ENCODE measurements around the gene VDR.
"Not testable (repeated sequence)": the region's sequence is repeated elsewhere in the genome, so short reads cannot be mapped to it uniquely, and the experiment has no call there.

VDR gene

DNA sequence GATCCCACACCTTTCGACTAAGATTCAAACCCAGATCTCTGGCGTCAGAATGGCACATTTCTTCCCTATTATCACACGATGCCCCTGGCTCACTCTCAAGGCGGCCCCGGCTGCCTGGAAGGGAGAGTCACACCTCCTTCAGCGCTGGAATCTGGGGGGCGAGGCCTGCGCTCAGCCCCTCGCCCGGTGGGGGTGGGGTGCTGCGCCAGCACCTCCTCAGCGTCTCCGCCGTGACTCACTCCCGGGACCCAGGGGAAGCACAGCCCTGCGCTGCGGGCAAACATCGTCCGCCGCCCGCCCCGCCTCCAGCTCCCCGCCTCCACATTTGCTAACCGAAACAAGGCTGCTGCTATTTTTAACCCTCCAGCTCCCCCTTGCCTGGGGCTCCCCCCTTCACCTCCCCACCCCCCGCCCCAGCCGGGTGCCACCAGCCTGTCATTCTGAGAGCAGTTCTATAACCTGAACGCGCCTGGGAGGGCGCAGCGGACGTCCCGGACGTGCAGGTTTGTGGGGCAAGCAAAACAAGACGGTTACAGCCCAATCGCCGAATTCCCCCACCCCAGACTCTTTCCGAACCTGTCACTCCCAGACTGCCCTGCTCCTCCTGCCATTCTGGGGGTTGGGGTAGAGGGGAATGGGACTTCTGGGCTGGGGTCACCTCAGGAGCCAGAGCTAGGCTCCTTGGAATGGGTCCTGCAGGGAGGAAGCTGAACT lies 91.8 kb downstream of the VDR start:
- peak; percentile 90 for DNase-seq (ENCODE audit: low read depth)

DNA sequence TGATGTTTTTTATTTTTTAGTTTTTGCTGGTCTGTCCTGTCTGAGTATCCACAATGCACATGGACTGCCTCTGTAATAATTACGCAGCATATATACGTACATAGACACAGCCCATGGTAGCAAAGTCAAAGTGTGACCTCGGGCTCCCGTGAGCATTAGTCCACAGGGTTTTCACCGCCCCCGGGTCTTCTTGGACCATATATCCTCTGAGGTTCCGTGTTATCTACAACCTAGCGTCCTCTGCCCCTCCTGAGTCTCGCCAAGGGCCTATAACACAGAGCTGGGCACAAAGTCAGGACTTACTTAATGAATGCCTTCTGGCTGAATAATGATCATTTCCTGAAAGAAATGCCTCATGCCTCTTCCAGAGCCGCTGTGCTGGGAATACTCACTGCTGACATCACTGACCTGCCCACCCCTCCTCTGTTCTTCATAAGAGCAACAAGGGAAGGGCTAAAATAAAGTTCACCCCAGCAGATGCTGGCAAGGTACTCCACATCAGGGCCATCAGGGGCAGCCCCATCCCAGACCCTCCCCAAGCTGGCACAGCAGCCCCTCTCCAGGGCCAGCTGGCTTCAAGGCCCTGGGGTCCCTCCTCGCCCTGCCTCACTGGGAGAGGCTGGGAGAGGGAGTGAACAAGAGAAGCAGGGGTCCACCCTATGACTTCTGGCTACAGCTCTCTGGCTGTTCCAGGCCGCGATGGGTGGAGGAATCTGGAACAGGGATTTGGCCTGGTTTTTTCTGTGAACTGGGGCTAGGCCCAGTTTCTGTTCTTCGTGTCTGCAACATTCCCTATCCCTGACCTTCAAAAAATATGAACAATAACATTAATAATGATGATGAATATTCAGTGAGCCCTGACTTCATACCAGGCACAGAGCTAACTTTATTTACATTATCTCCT lies 93.0 kb downstream of the VDR start:
- peak; percentile 89 for DNase-seq (ENCODE audit: low read depth)

DNA sequence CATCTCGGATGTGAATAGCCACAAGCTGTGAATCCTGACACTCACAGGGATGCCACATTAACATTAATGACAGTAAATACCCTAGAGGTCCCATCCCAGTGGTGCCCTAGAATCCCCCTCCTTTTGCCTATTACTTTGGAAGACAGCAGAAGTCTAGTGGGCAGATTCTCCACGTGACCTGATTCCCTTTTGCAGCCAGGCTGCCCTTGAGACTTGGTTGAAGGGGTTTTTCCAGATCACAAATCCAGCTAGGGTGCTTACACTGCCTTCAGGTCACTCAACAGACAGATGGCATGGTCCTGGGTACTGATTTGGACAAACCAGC lies 93.8 kb downstream of the VDR start:
- no peak for DNase-seq (ENCODE audit: low read depth)

DNA sequence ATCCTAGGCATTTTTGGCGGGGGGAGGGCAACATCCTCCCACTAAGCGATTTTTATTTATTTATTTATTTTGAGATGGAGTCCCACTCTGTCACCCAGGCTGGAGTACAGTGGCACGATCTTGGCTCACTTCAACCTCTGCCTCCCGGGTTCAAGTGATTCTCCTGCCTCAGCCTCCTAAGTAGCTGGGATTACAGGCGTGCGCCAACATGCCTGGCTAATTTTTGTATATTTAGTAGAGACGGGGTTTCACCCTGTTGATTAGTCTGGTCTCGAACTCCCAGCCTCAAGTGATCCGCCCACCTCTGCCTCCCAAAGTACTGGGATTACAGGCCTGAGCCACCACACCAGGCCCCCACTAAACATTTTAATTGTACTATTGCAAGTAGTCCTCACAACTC lies 95.3 kb downstream of the VDR start:
- DNase-seq (ENCODE audit: low read depth), result not testable (repeated sequence)

DNA sequence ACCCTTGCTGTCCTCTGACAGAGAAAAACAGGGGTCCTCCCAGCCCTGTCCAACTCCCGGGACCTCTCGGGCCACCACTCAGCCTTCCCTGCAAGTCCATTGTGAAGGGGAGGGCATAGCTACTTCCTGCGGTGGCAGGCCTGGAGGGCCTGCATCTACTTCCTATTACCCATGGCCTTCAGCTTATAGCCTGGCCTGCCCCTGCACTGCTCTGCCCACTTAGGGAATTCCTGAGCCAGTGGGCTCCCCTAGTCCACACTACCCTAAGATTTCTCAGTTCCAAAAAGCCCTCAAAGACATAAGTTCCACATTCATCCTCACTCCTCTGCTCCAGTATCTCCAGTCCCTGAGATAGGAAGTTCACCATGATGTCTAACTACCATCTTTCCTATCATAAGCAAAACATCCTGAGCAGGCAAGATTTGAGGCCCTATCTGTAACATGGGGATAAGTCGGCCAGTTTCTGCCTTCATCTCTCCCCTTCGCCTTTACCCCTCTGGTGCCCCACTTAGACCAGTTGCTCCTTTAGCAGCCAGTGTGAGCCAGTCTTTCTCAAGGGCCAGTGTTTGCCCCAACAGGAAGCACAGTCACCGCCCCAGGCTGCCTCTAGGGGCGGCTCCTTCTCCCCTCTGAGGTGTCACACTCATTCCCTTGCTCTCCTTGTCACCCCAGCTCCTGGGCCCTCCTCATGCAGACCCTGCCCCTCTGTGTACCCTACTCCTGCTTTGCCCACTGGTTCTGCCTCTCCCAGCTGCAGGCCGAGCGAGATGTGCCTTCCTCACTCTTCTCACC lies 96.0 kb downstream of the VDR start:
- DNase-seq (ENCODE audit: low read depth), result peak; percentile 81

DNA sequence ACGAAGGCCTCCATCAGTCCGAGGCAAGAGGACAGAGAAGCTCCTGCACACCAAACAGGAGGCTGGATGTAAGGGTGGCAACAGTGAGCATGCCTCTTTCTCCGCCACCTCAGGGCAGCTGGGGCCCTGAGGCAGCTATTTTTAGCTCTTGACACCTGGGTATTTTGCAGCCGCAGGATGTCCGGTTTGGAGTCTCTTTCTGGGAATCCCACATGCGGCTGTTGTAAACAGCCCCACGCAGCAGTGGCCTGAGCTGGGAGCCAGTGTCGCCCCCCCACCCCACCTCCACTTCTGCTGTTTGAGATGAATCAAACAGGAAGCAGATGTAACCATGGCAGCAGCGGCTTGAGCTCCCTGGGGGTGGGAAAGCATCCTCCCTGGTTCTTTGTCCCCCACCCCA lies 96.7 kb downstream of the VDR start:
- DNase-seq (ENCODE audit: low read depth), result peak; percentile 45

DNA sequence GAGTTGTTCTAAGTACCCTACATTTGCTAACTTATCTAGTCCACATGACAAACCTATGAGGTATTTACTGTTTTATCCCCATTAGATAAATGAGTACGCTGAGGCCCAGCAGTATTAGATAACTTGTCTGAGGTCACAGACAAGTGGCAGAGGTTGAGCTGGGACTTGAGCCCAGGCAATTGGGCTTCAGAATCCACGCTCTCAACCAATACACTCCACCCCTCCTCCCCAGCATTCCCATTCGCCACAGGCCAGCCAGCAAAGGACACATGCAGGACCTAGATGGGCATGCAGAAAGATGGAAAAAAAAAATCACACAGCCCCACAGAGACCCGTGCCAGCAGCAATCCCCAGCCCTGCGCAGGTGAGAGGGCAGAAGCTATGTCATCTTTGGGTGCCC lies 97.5 kb downstream of the VDR start:
- DNase-seq (ENCODE audit: low read depth), result no peak

DNA sequence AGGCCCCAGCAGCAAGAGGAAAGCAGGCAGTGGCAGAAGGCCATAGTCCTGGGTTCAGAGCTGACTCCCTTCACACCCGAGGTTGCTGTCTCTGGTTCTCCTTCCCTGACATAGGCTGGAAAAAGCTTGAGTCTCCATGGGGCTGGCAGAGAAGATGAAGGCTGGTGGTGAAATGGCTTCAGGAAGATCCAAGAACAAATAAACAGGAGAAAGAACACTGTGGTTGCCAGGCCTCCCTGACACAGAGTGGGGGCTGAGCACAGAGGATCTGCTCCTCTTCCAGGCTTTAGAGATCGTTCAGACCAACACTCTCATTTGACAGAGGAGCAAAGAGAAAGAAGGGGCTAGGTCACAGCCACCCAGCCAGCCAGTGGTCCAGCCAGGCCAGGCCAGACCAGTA lies 99.4 kb downstream of the VDR start:
- no peak for DNase-seq (ENCODE audit: low read depth)

DNA sequence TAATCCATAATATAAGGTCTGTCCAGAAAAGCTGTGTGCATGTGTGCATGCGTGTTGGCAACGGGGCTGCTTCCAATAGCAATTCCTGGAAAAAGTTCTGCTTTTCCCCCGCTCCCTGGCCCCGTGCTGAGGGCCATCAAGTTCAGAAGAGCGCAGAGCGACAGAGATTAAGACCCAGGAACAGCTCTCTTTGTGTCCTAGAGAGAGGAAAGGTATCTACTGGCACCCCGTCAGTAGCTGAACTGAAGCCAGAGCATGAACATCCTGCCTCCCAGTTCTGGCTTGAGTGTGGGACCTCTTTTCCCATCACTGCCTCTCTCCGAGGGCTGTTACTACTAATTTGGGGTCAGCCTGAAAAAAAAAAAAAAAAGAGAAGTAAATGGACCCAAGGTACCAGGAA lies 100.6 kb downstream of the VDR start:
- DNase-seq (ENCODE audit: low read depth), result no peak

DNA sequence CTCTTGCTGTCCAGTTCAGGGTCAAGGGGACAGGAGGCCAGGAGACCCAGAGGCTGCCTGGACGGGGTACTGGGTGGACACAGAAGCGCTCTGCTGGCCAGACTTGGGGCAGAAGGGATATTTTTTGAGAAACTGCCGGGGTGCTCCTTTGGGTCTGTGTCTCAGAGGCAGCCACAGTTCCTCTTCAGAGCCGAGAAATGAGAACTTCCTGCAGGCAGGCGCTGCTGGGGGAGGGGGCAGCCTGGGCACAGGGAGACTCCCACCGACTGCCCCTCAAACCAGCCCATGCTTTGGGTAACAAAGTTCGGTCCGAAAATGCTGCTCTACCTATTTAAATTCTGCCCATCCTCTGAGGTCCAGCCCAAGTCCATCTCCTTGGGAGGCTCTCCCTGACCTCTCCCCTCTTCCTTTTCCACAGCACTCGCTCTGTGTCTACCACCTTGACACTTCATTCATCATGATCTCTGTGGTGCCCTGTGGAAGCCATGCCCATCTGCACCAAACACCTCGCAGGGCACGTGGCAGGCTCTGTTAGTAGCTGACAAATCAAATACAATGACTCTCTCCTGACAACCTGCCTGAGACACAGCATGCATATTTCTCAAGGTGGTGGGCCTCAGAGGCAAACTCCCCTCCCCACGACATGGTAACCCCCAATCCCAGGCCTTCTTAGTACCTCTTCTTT lies 101.5 kb downstream of the VDR start:
- no peak for DNase-seq (ENCODE audit: low read depth)

DNA sequence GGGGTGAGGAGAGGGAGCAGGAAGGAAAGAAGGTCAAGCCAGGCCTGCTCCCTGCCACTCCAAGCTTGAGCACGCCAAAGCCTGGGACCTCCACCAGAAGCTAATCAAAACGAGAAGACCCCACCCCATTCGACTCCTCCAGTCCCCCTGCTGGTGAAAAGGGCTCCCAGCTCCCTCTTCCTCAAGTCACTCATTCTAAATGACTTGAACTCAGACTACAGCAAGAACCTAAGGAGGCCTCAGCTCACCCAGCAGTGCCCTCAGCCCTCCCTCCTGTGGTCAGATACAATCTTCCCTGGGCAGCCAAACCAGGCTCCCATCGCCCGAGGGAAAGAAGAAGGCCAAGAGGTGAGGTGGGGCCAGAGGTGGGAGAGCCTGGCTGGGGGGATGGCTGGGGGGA lies 102.5 kb downstream of the VDR start:
- DNase-seq (ENCODE audit: low read depth), result no peak

DNA sequence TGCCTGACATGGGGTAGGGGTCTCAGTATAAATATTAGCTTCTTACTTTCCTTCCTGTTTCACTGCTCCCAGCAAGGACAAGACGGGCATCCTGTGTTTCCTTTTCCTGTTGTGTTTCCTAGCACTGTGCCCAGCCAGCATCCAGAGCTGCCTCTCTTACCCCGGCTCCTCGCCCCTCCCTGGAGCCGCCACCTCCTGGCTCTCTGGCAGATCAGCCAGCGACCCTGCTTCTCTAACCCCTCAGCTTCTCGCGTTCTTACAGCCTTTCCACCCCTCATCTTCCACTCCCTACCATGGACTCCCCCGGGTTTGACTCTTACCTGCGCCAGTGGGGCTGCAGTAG lies 102.9 kb downstream of the VDR start:
- no peak for DNase-seq (ENCODE audit: low read depth)

DNA sequence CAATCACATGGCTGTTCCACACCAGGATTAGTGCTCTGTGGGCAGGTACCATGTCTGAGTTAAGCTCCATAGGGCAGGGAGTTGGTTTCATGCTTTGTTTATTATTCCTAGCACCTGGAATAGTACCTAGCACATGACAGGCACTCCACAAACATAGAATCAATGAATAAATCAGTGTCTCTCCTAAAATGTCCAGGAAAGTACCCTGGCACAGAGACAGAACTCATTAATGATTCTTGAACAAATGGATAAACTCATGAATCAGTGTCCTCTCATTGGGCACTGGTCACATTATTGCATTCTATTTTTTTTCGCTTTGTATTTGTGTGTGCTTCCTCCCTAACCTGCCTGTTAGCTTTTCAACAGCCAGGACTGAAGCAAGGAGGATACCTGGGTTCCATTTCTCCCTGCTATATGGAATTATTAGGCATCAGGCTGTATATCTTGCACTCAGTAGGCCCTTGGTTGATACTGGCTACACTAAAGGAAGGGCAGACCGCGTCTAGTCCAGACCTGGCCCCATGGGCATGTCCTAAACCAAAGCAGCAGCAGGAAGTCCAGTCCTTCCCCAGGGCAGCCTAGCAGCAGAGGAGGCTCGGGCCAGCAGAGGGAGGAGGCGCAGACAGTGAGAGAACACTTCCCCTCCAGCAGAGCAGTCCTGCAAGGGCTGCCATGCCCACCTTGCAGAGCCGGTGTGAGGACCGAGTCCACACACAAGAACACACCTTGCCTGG lies 103.5 kb downstream of the VDR start:
- DNase-seq (ENCODE audit: low read depth), result no peak

DNA sequence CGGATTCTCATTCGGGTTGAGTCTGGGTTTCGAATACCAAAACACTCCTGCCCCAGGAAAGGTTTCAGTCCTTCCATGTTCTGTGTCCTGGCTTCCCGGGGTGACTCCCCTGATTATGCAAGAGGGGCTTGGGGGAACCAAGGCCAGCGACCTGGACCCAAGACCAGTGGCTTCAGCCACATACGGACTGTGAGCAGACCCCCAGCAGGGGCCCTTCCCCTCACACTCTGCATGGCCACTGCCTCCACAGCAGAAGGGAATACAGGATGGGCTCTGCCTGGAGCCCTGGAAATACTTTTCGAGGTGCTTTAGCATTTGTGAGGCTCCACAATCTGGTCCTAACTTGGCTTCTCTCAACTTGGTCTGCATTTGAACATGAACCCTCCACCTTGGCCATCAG lies 104.2 kb downstream of the VDR start:
- no peak for DNase-seq (ENCODE audit: low read depth)

DNA sequence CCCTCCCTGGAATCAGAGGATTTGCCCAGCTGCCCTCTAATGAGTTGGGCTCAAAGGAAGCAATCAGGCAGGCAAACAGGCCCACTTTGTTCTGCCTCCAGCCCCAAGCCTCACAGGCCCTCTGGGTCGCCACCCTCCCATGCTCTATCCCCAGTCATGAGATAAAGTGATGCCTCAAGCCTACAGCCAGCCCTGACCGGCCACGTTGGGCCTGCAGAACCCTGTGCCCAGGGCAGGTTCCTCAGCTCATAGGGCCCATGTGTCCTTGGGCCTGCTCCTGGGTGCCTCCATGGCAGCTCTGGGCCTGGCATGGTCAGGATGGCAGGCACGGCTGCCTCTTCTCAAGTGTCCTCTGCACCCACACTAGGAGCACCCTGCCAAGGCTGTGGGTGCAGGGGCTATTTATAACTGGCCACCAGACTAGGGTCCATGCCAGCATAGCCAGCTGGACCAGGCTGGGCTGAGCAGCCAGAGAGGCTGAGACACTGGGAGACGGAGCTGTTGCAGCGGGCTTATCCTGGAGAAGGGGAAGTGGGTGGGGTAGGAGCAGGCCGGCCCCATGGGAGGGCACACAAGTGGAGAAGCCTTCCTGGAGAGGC lies 105.3 kb downstream of the VDR start:
- no peak for DNase-seq (ENCODE audit: low read depth)

DNA sequence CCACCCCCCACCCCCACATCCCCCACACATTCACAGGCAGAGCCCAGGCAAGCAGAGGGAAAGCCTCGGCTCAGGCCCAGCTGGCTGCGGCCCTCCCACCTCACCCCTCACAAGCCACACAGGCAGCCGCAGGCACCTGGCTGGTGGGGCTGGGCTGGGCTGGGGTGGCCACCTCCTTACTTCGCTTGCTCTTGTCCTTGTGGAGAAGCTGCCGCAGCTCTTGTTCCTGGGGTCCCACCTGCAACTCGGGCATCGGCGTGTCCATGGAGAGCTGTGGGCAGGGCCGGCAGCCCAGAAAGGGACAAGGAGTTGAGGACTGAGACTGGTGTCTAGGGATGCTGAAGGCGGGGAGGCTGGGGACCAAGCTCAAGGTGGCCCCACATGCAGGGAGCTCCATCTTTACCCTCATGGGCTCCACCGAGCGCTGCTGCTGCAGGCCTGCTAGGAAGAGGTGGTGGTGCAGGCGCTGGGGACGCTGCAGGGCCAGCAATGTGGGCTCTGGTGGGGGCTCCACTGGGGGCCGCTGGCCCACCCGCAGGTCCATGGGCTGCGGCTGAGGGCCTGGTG lies 106.3 kb downstream of the VDR start:
- DNase-seq (ENCODE audit: low read depth), result no peak

DNA sequence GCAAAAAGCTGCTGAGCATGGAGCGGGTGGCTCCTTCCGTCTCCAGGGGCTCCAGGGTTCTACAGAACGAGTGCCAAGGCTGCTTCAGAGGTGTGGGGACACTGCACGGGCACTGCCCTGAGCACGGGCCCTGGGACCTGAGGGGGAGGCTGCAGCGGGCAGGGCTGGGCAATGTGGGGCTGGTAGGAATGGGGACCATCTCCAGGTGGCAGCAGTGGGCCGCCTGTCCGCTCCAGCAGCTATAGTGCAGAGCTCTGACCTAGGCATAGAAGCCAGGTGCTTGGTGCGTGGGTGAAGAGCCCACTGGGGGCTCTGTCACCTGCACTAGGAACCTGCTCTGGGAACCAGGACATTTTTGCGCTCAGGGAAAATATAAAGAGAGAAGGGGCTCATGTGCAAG lies 107.4 kb downstream of the VDR start:
- DNase-seq (ENCODE audit: low read depth), result peak; percentile 39

DNA sequence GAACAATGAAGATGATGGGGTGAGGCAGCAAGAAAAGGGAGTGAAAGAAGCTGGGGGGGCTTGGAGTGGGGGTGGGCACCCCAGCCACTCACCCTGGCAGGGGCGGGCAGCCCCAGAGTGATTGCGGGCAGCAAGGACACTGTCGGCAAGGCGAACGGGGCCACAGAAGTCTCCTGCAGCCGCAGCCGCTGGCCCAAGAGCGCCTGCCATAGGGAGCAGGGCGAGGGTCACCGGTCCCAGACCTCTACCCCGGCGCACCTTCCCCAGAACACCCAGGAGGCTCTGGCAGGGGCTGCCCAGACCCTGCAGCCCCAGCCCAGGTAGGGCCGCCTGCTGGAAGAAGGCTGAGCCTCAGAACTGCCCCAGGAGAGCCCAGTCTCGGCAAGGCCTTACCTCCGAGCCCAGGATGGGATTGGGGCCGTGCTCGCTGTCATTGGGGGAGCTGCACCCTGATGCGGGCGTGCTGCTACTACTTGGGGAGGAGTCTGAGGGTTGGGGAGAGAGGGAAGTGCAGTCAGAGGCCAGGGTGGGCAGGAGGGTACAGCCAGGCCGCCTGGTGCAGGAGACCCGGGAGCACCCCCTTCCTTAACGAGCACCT lies 108.9 kb downstream of the VDR start:
- DNase-seq (ENCODE audit: low read depth), result no peak

DNA sequence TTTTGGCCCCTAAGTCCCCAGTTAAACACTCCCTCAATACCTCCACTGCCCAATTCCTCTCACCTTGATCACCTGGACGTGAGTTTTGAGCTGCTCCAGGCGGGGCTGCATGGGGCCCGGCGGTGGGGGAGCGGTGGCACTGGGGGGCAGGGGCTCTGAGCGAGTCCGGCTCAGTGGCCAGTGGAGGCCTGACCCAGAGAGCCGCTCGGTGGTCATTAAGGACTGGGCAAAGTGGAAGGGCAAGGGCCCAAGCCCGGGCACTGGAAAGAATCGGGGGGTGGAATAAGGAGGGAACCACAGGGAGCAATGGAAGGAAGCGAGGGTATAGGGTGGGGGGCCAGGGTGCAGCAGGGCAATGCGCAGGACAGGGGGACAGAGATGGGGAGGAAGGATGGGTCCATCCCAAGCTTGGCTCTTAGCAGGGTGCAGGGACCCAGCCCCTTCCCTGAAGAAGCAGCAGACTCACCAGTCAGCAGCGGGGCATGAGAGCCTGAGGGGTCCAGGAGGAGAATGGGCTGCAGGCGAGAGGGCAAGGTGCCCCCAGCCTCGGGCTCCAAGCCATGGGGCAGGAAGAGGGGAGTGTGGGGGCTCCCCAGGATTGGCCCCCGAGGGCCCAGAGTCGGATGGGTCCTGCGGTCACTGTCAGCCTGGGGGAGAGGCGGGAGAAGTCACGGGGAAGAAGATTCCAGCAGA lies 109.5 kb downstream of the VDR start:
- no peak for DNase-seq (ENCODE audit: low read depth)

DNA sequence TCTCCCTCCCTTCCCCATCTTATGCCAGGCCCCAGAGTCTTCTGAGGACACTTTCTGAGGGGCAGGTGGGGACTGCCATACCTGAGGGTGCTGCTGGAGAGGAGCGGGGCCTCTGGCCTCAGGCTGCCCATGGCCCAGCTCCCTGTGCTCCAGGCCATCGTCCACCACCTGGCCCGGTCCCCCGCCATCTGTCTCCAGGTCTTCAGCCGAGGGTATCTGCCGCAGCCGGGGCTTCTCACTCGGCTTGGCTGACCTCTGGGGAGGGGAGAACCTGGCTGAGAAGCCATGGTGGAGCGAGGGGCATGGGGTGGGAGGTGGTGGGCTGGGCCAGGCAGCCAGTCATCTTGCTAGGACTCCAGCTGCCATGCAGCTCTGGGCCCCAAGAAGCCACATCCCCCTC lies 110.1 kb downstream of the VDR start:
- no peak for DNase-seq (ENCODE audit: low read depth)
